ENCODE data around the gene GHRH. TPM values are rescaled to one million over a fixed set of nuclear protein-coding genes. Genes with fewer than 3 reads are reported as not detected.

Gene GHRH
- total RNA-seq, 1 experiment from 2014 or later: not detected

- no TSS peak for BruUV-seq (replicated peaks)
- Histone ChIP-seq H3K4me3 (ENCODE audit: low read depth in 2 of 2, low read length in 2 of 2) (no peak overlapping the region), H3K27ac (ENCODE audit: low read length) (no peak overlapping the region), H3K27me3 (ENCODE audit: control insufficient read depth, insufficient read depth, low read length) (no peaks in the 10 kb centered on the region), H3K36me3 (ENCODE audit: control insufficient read depth, insufficient read depth, low read length) (peaks cover 2% of the 10 kb centered on the region), H3K9me3 (ENCODE audit: control insufficient read depth, insufficient read depth, low read depth, low read length) (no peaks in the 10 kb centered on the region), H3K4me1 (ENCODE audit: control insufficient read depth, insufficient read depth, low read length) (peaks cover 21% of the 10 kb centered on the region)
- in situ Hi-C loops (cut with HindIII; ENCODE audit: low pct_unique_long_range_greater_than_20kb, low sequenced_read_pairs) (no loop called here), intact Hi-C loops (cut with micrococcal nuclease; ENCODE audit: unreplicated experiment) (no loop called here)
- no peak for TF ChIP-seq CTCF (IDR thresholded peaks at IDR 0.05)
- TF ChIP-seq POLR2AphosphoS5 (IDR thresholded peaks at IDR 0.05; ENCODE audit: low read depth, low read length): no peak
- no peak for TF ChIP-seq TCF7L2 (IDR thresholded peaks at IDR 0.05; ENCODE audit: low read depth, low read length)
- no peak for TF ChIP-seq REST (IDR thresholded peaks at IDR 0.05; ENCODE audit: insufficient read depth in 1 of 2, low read depth in 2 of 2, low read length in 1 of 2)
- TF ChIP-seq SIN3A (IDR thresholded peaks at IDR 0.05; ENCODE audit: borderline replicate concordance, insufficient read depth, low read depth, low read length): no peak
- ATAC-seq: no peak
- no peak for DNase-seq (ENCODE audit: low read depth, low spot score)
- ChIA-PET CTCF (no interaction called here), POLR2A (no interaction called here)
Observed at GRCh38 chr20:37293301-37293943, 31.8 kb upstream of the GHRH start.

GRCh38 chr20:37291724-37292126 is 30.1 kb upstream of the GHRH start:
- Histone ChIP-seq H3K27ac (ENCODE audit: low read length) (no peak overlapping the region), H3K4me3 (ENCODE audit: low read depth in 2 of 2, low read length in 2 of 2) (no peak overlapping the region), H3K4me1 (ENCODE audit: control insufficient read depth, insufficient read depth, low read length) (peaks cover 19% of the 10 kb centered on the region), H3K36me3 (ENCODE audit: control insufficient read depth, insufficient read depth, low read length) (peaks cover 2% of the 10 kb centered on the region), H3K27me3 (ENCODE audit: control insufficient read depth, insufficient read depth, low read length) (no peaks in the 10 kb centered on the region), H3K9me3 (ENCODE audit: control insufficient read depth, insufficient read depth, low read depth, low read length) (no peaks in the 10 kb centered on the region)
- ChIA-PET POLR2A (no interaction called here), CTCF (no interaction called here)
- ATAC-seq (no peak), DNase-seq (ENCODE audit: low read depth, low spot score) (no peak)
- no TSS peak for BruUV-seq (replicated peaks)
- intact Hi-C loops (cut with micrococcal nuclease; ENCODE audit: unreplicated experiment) (no loop called here), in situ Hi-C loops (cut with HindIII; ENCODE audit: low pct_unique_long_range_greater_than_20kb, low sequenced_read_pairs) (no loop called here)
- no peak for TF ChIP-seq CTCF (IDR thresholded peaks at IDR 0.05)
- no peak for TF ChIP-seq SIN3A (IDR thresholded peaks at IDR 0.05; ENCODE audit: borderline replicate concordance, insufficient read depth, low read depth, low read length)
- TF ChIP-seq REST (IDR thresholded peaks at IDR 0.05; ENCODE audit: insufficient read depth in 1 of 2, low read depth in 2 of 2, low read length in 1 of 2): no peak
